ENCODE results near the gene ENAM.

GRCh38 chr4:70600977-70601376 is 27.6 kb upstream of the ENAM start:
- TF ChIP-seq ZNF274 (IDR thresholded peaks at IDR 0.05; ENCODE audit: low read depth, low read length) (no peak), CTCF (IDR thresholded peaks at IDR 0.05 in 2 of 3, conservative IDR thresholded peaks at IDR 0.05 in 1 of 3; ENCODE audit: borderline replicate concordance in 1 of 3, insufficient read depth in 1 of 3, low read depth in 2 of 3, low read length in 2 of 3) (no peak), POLR2A (IDR thresholded peaks at IDR 0.05; ENCODE audit: borderline replicate concordance, extremely low read depth, insufficient read depth, insufficient read length) (no peak), CBX3 (IDR thresholded peaks at IDR 0.05; ENCODE audit: low read depth) (no peak), REST (IDR thresholded peaks at IDR 0.05; ENCODE audit: low read depth) (no peak), ZBTB33 (IDR thresholded peaks at IDR 0.05; ENCODE audit: extremely low read depth, insufficient replicate concordance, low read length) (no peak), POLR2AphosphoS5 (IDR thresholded peaks at IDR 0.05; ENCODE audit: low read depth, low read length) (no peak)
